ENCODE data around the gene PUSL1. TPM values are rescaled to one million over a fixed set of nuclear protein-coding genes. Genes with fewer than 3 reads are reported as not detected.
A peak's percentile ranks its signal among the peaks of the same experiment; 100 is the strongest.

PUSL1 gene
- total and polyA plus RNA-seq, 2 of the 4 experiments (the other 2 are of a cell fraction): 10.9 to 33.0 TPM

GRCh38 chr1:1345860-1346500 is 37.6 kb downstream of the PUSL1 start:
- ChIA-PET CTCF (no interaction called here), POLR2A (ENCODE audit: unreplicated experiment) (interaction anchor here (0.9 kb wide), 1 partner anchor 29 kb away, joined by 3 read pairs; the partner anchor contains the start of gene AURKAIP1)
- no peak overlapping the region for H2BK20ac ChIP-seq (ENCODE audit: low read depth, low read length)
- H4K5ac ChIP-seq (ENCODE audit: low read depth, low read length): no peak overlapping the region
- no peak overlapping the region for H2BK15ac ChIP-seq (ENCODE audit: low read depth, low read length)
- H3K4me2 ChIP-seq (ENCODE audit: low read depth, low read length): peak overlapping the region; percentile 29; the same call in 1 of the 2 replicates
- no peaks in the 10 kb centered on the region for H3K9me3 ChIP-seq (ENCODE audit: control insufficient read depth, insufficient read depth, low read length)
- H4K20me1 ChIP-seq (ENCODE audit: insufficient read depth, low read length): peaks cover 62% of the 10 kb centered on the region
- DNase-seq: no peak
- no peak overlapping the region for H3K4me3 ChIP-seq (ENCODE audit: insufficient read depth, low read depth, low read length)
- H3K14ac ChIP-seq (replicated peaks; ENCODE audit: low read depth, low read length): peak overlapping the region; percentile 32; the same call in 1 of the 2 replicates
- peaks cover 6 to 60% of the 10 kb centered on the region in 2 experiments; a peak in 3 of 4 replicates for H3K79me1 ChIP-seq (ENCODE audit: low read depth in 1 of 2, low read length in 2 of 2)
- peak overlapping the region; percentile 73 for H2AK5ac ChIP-seq (ENCODE audit: low read depth, low read length)
- H3K4ac ChIP-seq (ENCODE audit: low read depth, low read length): peak overlapping the region; percentile 61
- no peak overlapping the region for H3K18ac ChIP-seq (ENCODE audit: low read depth, low read length)
- H4K8ac ChIP-seq (ENCODE audit: low read depth in 2 of 2, low read length in 2 of 2): no peak overlapping the region
- H4K91ac ChIP-seq (ENCODE audit: insufficient read depth, low read depth, low read length): no peak overlapping the region
- H2AK9ac ChIP-seq (replicated peaks; ENCODE audit: low read depth, low read length, poor library complexity): peak overlapping the region; percentile 91
- peak overlapping the region; percentile 59; the same call in 1 of the 2 replicates for H3K23ac ChIP-seq (ENCODE audit: low read depth, low read length)
- intact Hi-C loops (cut with micrococcal nuclease) (no loop called here), in situ Hi-C loops (cut with MboI; ENCODE audit: low sequenced_read_pairs) (no loop called here), dilution Hi-C loops (cut with HindIII; ENCODE audit: low sequenced_read_pairs, unreplicated experiment) (no loop called here)
- peaks cover 8% of the 10 kb centered on the region; the same call in 1 of the 2 replicates for H3K9me1 ChIP-seq (ENCODE audit: insufficient read depth, low read length)
- no peak overlapping the region for H3K9ac ChIP-seq (ENCODE audit: low read depth, low read length)
- peaks cover 30% of the 10 kb centered on the region for H3K4me1 ChIP-seq (ENCODE audit: control insufficient read depth, insufficient read depth, low read length)
- TF ChIP-seq POLR2A (IDR thresholded peaks at IDR 0.05; ENCODE audit: low read depth, low read length): no peak
- no peak for TF ChIP-seq RCOR1 (IDR thresholded peaks at IDR 0.05; ENCODE audit: insufficient replicate concordance, low read length)
- no peak for TF ChIP-seq CEBPB (IDR thresholded peaks at IDR 0.05; ENCODE audit: low read depth, low read length)
- no peak for TF ChIP-seq BHLHE40 (IDR thresholded peaks at IDR 0.05; ENCODE audit: low read depth, low read length)
- TF ChIP-seq SMC3 (IDR thresholded peaks at IDR 0.05; ENCODE audit: low read depth, low read length): no peak
- TF ChIP-seq RAD21 (IDR thresholded peaks at IDR 0.05; ENCODE audit: low read length): no peak
- TF ChIP-seq FOS (IDR thresholded peaks at IDR 0.05; ENCODE audit: low read depth, low read length): no peak
- TF ChIP-seq CHD1 (IDR thresholded peaks at IDR 0.05; ENCODE audit: low read depth, low read length): no peak
- TF ChIP-seq MAFK (IDR thresholded peaks at IDR 0.05; ENCODE audit: low read depth, low read length): no peak
- TF ChIP-seq, protein P1, sequence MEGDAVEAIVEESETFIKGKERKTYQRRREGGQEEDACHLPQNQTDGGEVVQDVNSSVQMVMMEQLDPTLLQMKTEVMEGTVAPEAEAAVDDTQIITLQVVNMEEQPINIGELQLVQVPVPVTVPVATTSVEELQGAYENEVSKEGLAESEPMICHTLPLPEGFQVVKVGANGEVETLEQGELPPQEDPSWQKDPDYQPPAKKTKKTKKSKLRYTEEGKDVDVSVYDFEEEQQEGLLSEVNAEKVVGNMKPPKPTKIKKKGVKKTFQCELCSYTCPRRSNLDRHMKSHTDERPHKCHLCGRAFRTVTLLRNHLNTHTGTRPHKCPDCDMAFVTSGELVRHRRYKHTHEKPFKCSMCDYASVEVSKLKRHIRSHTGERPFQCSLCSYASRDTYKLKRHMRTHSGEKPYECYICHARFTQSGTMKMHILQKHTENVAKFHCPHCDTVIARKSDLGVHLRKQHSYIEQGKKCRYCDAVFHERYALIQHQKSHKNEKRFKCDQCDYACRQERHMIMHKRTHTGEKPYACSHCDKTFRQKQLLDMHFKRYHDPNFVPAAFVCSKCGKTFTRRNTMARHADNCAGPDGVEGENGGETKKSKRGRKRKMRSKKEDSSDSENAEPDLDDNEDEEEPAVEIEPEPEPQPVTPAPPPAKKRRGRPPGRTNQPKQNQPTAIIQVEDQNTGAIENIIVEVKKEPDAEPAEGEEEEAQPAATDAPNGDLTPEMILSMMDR (conservative IDR thresholded peaks at IDR 0.05; ENCODE audit: low read depth, low read length): no peak
- TF ChIP-seq, protein P2, sequence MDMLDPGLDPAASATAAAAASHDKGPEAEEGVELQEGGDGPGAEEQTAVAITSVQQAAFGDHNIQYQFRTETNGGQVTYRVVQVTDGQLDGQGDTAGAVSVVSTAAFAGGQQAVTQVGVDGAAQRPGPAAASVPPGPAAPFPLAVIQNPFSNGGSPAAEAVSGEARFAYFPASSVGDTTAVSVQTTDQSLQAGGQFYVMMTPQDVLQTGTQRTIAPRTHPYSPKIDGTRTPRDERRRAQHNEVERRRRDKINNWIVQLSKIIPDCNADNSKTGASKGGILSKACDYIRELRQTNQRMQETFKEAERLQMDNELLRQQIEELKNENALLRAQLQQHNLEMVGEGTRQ (IDR thresholded peaks at IDR 0.05; ENCODE audit: low read depth, low read length): no peak
- TF ChIP-seq RFX5 (IDR thresholded peaks at IDR 0.05; ENCODE audit: low read depth, low read length): no peak
- no TSS peak for BruUV-seq (replicated peaks)
- H3K27ac ChIP-seq (ENCODE audit: insufficient read depth, low read length): no peak overlapping the region; the same call in 1 of the 2 replicates
- ATAC-seq (ENCODE audit: low read depth): no peak
- peaks cover 7% of the 10 kb centered on the region for H3K36me3 ChIP-seq (ENCODE audit: control insufficient read depth, insufficient read depth, low read length)
- no peaks in the 10 kb centered on the region for H3K27me3 ChIP-seq (ENCODE audit: control insufficient read depth, insufficient read depth, low read length)
- peak overlapping the region; percentile 67 for H2AFZ ChIP-seq (replicated peaks; ENCODE audit: low read length, poor library complexity)
- H2BK120ac ChIP-seq (ENCODE audit: low read depth, low read length): 0 out of 2 replicates have a peak overlapping the region, but pooled peaks have one; percentile 23
- H2BK5ac ChIP-seq (ENCODE audit: low read depth, low read length, poor library complexity, severe bottlenecking): peak overlapping the region; percentile 40
- WGBS, 2 experiments (ENCODE audit: extremely low coverage in 2 of 2, insufficient read length in 1 of 2): 60% methylated on average over 2 of the region's 12 CpGs; no CpG with 5 or more reads in 1 of the 2 experiments
- no peak overlapping the region for H3K56ac ChIP-seq (ENCODE audit: extremely low read depth, insufficient read depth, low read length)
